Thymus (tissue), 11 donors: ENCODE results near the gene CCNG2. TPM values are rescaled to one million over a fixed set of nuclear protein-coding genes. Genes with fewer than 3 reads are reported as not detected.

ENCODE experiments used
- DNase-seq, 9 donors: peaks; one replicate each; pipeline ENCODE4 v3.0.0-alpha.2; 2013; ENCODE audit warnings: low spot score in 9 of 9, low read depth in 6 of 9, missing footprints in 1 of 9
- H3K27ac ChIP-seq, 2 donors: one replicate each; pipeline ENCODE4 v1.5.1; 2013; ENCODE audit warnings: control low read depth in 1 of 2, low read depth in 1 of 2, low read length in 1 of 2, mild to moderate bottlenecking in 1 of 2, moderate library complexity in 1 of 2
- H3K27me3 ChIP-seq, 2 donors: one replicate each; pipeline ENCODE4 v1.5.1; 2013; ENCODE audit warnings: low read length in 1 of 2; ENCODE audit not compliant: control insufficient read depth in 2 of 2, insufficient read depth in 1 of 2
- H3K36me3 ChIP-seq, 2 donors: one replicate each; pipeline ENCODE4 v1.5.1; 2013; ENCODE audit warnings: low read length in 1 of 2, mild to moderate bottlenecking in 1 of 2, moderate library complexity in 1 of 2; ENCODE audit not compliant: control insufficient read depth in 2 of 2, insufficient read depth in 2 of 2
- H3K4me1 ChIP-seq, 2 donors: one replicate each; pipeline ENCODE4 v1.5.1; 2013; ENCODE audit warnings: low read length in 2 of 2; ENCODE audit not compliant: control insufficient read depth in 2 of 2, insufficient read depth in 2 of 2
- H3K4me3 ChIP-seq, 2 donors: one replicate each; pipeline ENCODE4 v1.5.1; 2013; ENCODE audit warnings: low read length in 2 of 2, control low read depth in 1 of 2, mild to moderate bottlenecking in 1 of 2
- H3K9me3 ChIP-seq, 2 donors: one replicate each; pipeline ENCODE4 v1.5.1; 2013; ENCODE audit warnings: low read length in 1 of 2, mild to moderate bottlenecking in 1 of 2; ENCODE audit not compliant: control insufficient read depth in 2 of 2, insufficient read depth in 1 of 2
- WGBS: extraction: QIAGEN DNeasy Blood & Tissue Kit; methylation state at CpG from one replicate; pipeline ENCODE4 v1.1.7; 2013; 5-methylcytosine and 5-hydroxymethylcytosine counted together
- polyA plus RNA-seq: library from polyadenylated mRNA; stranded (reverse); fragments of 200-250 nt; gene quantifications from one replicate; pipeline ENCODE4 v1.2.3, GENCODE V29; 2013
- total RNA-seq: library from RNA; stranded (reverse); fragments of 120-200 nt; gene quantifications from one replicate; pipeline ENCODE4 v1.2.4, GENCODE V29; 2013
- donor health status: healthy.

The CCNG2 gene
- total and polyA plus RNA-seq, 2 donors, result 32.8 to 47.8 TPM

- DNase-seq, result no peak
- no peak overlapping the region for H3K27ac ChIP-seq
- H3K4me1 ChIP-seq, result no peaks in the 10 kb centered on the region
- WGBS, result 97% methylated on average over 1 of the region's 1 CpG
- no peak overlapping the region for H3K4me3 ChIP-seq
- no peaks in the 10 kb centered on the region for H3K27me3 ChIP-seq
- no peaks in the 10 kb centered on the region for H3K9me3 ChIP-seq
- H3K36me3 ChIP-seq, result no peaks in the 10 kb centered on the region
These were observed 60.5 kb downstream of the CCNG2 start for GRCh38 chr4:77217526-77217925.

- Histone ChIP-seq H3K27me3 (no peaks in the 10 kb centered on the region), H3K36me3 (no peaks in the 10 kb centered on the region), H3K4me1 (no peaks in the 10 kb centered on the region), H3K4me3 (no peak overlapping the region), H3K27ac (no peak overlapping the region), H3K9me3 (no peaks in the 10 kb centered on the region)
- no peak for DNase-seq
- WGBS, result 96% methylated on average over 2 of the region's 2 CpGs
These were observed 62.3 kb downstream of the CCNG2 start for GRCh38 chr4:77219266-77219665.

Other genes starting within 250 kb of the CCNG2 start
- 26.9 TPM for gene SEPTIN11, start 207.5 kb upstream of the CCNG2 start, total RNA-seq
- gene SEPTIN11, start 207.5 kb upstream of the CCNG2 start, polyA plus RNA-seq, result 21.6 TPM
- 112 TPM for gene CCNI, start 81.2 kb upstream of the CCNG2 start, total RNA-seq
- gene CCNI, start 81.2 kb upstream of the CCNG2 start, polyA plus RNA-seq, result 223 TPM